Right lobe of liver (tissue), 6 donors: ENCODE measurements around the gene SLC8A2. TPM values are rescaled to one million over a fixed set of nuclear protein-coding genes. Genes with fewer than 3 reads are reported as not detected.

Source experiments
- ATAC-seq, 4 donors: fragments of 200-7000 bp; cut with Tn5 transposase; one replicate each; pipeline ENCODE4 v1.9.1; 2020; ENCODE audit warnings: mild to moderate bottlenecking in 4 of 4, moderate library complexity in 4 of 4
- DNase-seq, 3 donors: peaks; one replicate each; pipeline ENCODE4 v3.0.0-alpha.2; 2020
- H3K27ac ChIP-seq, 3 donors: fragments of 200-600 bp; one replicate each; pipeline ENCODE4 v1.8.0; 2022
- H3K27me3 ChIP-seq, 2 donors: fragments of 200-600 bp; one replicate each; pipeline ENCODE4 v1.8.0; 2022
- H3K36me3 ChIP-seq, 4 donors: fragments of 200-600 bp; sonication (generic) in 1 of 4; one replicate each; pipeline versions ENCODE4 v1.5.1 to v1.8.0; 2017 to 2022; ENCODE audit warnings: control low read depth in 1 of 4
- H3K4me1 ChIP-seq, 4 donors: fragments of 200-600 bp; sonication (generic) in 1 of 4; one replicate each; pipeline versions ENCODE4 v1.5.1 to v1.8.0; 2017 to 2022; ENCODE audit warnings: control low read depth in 1 of 4
- H3K4me3 ChIP-seq, 3 donors: fragments of 200-600 bp; one replicate each; pipeline ENCODE4 v1.8.0; 2022
- H3K9me3 ChIP-seq, 4 donors: fragments of 200-600 bp; sonication (generic) in 1 of 4; one replicate each; pipeline versions ENCODE4 v1.5.1 to v1.8.0; 2017 to 2022; ENCODE audit warnings: control low read depth in 1 of 4
- CTCF ChIP-seq, 4 donors: fragments of 200-600 bp in 3 of 4; fragments of 450-650 bp in 1 of 4; IDR thresholded peaks; one replicate each; pipeline versions ENCODE4 v1.5.1 to v1.8.0; 2016 to 2022; ENCODE audit warnings: antibody characterized with exemption in 4 of 4, mild to moderate bottlenecking in 2 of 4
- POLR2A ChIP-seq: fragments of 450-650 bp; IDR thresholded peaks from one replicate; pipeline ENCODE4 v1.6.1; 2017; ENCODE audit warnings: antibody characterized with exemption, mild to moderate bottlenecking
- WGBS: methylation state at CpG from one replicate; pipeline ENCODE4 v1.1.6; 2018; ENCODE audit warnings: low coverage, low lambda C conversion rate; ENCODE audit not compliant: insufficient coverage; ENCODE audit errors: missing lambda C conversion rate; 5-methylcytosine and 5-hydroxymethylcytosine counted together
- intact Hi-C, 2 donors: fragments of 100-400 bp; cut with DNase I; formaldehyde crosslinking; loops; one replicate each; pipeline versions ENCODE4 v1.11.2 to v1.14.1; 2022
- total RNA-seq, 6 experiments: library from RNA; depleted of rRNA in 2 of 6; stranded (reverse); fragments of >200 nt in 2 of 6; fragmentation: NEBNext Ultra II Directional in 3 of 6; extraction: Animal tissue kit (Norgen Biotek cat#: 25700) in 3 of 6; gene quantifications; one replicate each; pipeline versions ENCODE4 v1.1.0 to v1.2.4, GENCODE V29; 2016 to 2023
- donor health status: DM: no; HTN: yes; CAD: no.
- donor health status: DM: no; HTN: no; CAD: no.
- donor health status: DM: no; HTN: no; CAD: no.
- donor health status: DM: no; HTN: yes; CAD: no.
- donor health status: DM: no; HTN: yes; CAD: no.

SLC8A2 gene
- total RNA-seq, 6 experiments from 2014 or later: 0.13 TPM; not detected in 5

DNA sequence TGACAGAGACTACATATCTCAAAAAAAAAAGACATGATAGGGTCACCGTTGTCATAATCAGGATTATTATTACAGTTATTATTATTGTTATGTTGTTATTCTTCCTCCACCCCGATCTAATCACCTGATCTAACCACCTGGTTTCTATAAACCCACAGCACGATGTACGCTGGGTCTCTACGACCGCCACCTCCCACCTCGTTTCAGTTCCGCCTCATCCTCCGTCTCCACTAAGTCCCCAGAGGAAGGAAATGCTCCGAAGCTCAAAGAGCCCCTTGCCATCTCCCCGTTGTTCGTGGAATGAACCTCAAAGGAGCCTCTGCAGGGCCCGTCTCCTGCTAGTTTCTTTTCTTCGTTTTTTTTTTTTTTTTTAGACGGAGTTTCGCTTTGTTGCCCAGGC lies 36.5 kb downstream of the SLC8A2 start:
- ATAC-seq: no peak
- Histone ChIP-seq H3K27me3 (peaks cover 0 to 10% of the 10 kb centered on the region in 2 donors), H3K4me1 (peaks cover 0 to 4% (median 1%) of the 10 kb centered on the region in 4 donors), H3K27ac (no peak overlapping the region), H3K4me3 (no peak overlapping the region), H3K9me3 (no peaks in the 10 kb centered on the region), H3K36me3 (no peaks in the 10 kb centered on the region)
- no peak for DNase-seq
- 36% methylated on average over 16 of the region's 16 CpGs for WGBS
- intact Hi-C loops: loop anchor here (5.0 to 10.0 kb wide), 2 partner anchors 90 to 262 kb away; no protein-coding TSS in a partner anchor
- no peak for TF ChIP-seq CTCF (IDR thresholded peaks at IDR 0.05)
- TF ChIP-seq POLR2A: no peak

DNA sequence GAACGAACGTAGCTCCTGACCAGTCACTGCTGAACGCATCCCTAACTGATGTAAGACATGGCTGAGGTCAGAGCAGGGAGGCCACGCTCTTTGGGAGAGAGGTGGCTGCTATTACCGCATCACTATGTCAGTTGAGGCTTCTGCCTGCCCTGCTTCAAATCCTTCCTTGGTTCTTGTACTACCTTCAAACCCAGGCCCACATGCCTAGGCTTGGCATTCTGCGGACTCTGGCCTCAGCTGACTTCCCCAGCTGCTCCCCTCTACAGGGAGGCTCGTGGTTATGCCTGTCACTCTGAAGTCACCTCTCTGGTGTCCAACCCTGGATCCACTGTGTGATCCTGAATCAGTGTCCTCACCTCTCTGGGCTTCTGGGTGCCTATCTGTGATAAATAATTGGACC lies 37.6 kb downstream of the SLC8A2 start:
- 57% methylated on average over 2 of the region's 7 CpGs for WGBS
- TF ChIP-seq POLR2A (no peak), CTCF (IDR thresholded peaks at IDR 0.05) (no peak)
- no peak overlapping the region for H3K27ac ChIP-seq
- no peak for DNase-seq
- H3K36me3 ChIP-seq: no peaks in the 10 kb centered on the region
- ATAC-seq: no peak
- H3K4me1 ChIP-seq: peaks cover 0 to 9% (median 4%) of the 10 kb centered on the region in 4 donors
- H3K4me3 ChIP-seq: no peak overlapping the region
- intact Hi-C loops: loop anchor here in 1 of 2 donors (10.0 kb wide), 1 partner anchor 91 kb away; no protein-coding TSS in a partner anchor
- H3K27me3 ChIP-seq: peaks cover 0 to 15% of the 10 kb centered on the region in 2 donors
- no peaks in the 10 kb centered on the region for H3K9me3 ChIP-seq

DNA sequence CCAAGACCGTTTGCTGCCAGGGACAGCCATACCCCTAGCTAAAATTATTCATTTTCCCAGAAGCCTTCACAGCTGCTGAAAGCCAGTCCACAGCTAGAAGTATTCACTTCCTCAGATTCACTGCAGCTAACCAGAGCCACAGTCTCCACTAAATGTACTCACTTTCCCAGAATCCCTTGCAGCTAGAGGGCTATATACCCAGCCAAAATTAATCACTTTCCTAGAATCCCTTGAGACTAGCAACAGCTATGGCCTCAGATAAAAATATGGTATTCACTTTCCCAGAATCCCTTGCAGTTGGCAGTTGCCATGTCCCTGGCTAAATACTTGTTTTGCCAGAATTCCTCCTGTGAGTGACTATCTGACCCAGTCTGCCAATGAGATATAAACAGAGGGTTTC lies 38.6 kb downstream of the SLC8A2 start:
- no peak for TF ChIP-seq POLR2A
- no peak for TF ChIP-seq CTCF (IDR thresholded peaks at IDR 0.05)
- Histone ChIP-seq H3K27me3 (peaks cover 0 to 15% of the 10 kb centered on the region in 2 donors), H3K4me1 (peaks cover 0 to 9% (median 4%) of the 10 kb centered on the region in 4 donors), H3K4me3 (no peak overlapping the region), H3K36me3 (no peaks in the 10 kb centered on the region), H3K27ac (no peak overlapping the region), H3K9me3 (no peaks in the 10 kb centered on the region)
- 29% methylated on average over 1 of the region's 1 CpG for WGBS
- ATAC-seq (no peak), DNase-seq (no peak)
- intact Hi-C loops: loop anchor here in 1 of 2 donors (10.0 kb wide), 1 partner anchor 92 kb away; no protein-coding TSS in a partner anchor

GRCh38 chr19:47432499-47432898 lies 39.2 kb downstream of the SLC8A2 start:
- H3K27ac ChIP-seq: no peak overlapping the region
- ATAC-seq (no peak), DNase-seq (no peak)
- TF ChIP-seq POLR2A (no peak), CTCF (IDR thresholded peaks at IDR 0.05) (no peak)
- peaks cover 0 to 9% (median 4%) of the 10 kb centered on the region in 4 donors for H3K4me1 ChIP-seq
- H3K27me3 ChIP-seq: peaks cover 0 to 15% of the 10 kb centered on the region in 2 donors
- no peaks in the 10 kb centered on the region for H3K36me3 ChIP-seq
- intact Hi-C loops: loop anchor here in 1 of 2 donors (10.0 kb wide), 1 partner anchor 92 kb away; no protein-coding TSS in a partner anchor
- H3K9me3 ChIP-seq: no peaks in the 10 kb centered on the region
- H3K4me3 ChIP-seq: no peak overlapping the region
